ENCODE measurements around the gene SKI.

Gene SKI

GRCh38 chr1:2228157-2228594, at the start of gene SKI:
Gene SKI, plus strand, starts transcription at chr1:2228319. Its CDS starts 448 bp downstream, at chr1:2228767.
- ChIA-PET POLR2A (interaction anchor here (1.0 to 1.8 kb wide), 9 partner anchors 14 to 318 kb away, joined by 3 to 18 read pairs (median 8); partner anchors contain the start of genes FAAP20, MORN1 and RER1), CTCF (interaction anchor here (0.5 to 1.0 kb wide), 2 partner anchors 153 to 938 kb away, joined by 3 read pairs; no protein-coding TSS in a partner anchor)
- no peak for DNase-seq (ENCODE audit: extremely low spot score)

GRCh38 chr1:2178875-2179274, 49.2 kb upstream of the SKI start:
- DNase-seq (ENCODE audit: extremely low spot score) = no peak
- ChIA-PET CTCF (no interaction called here), POLR2A (no interaction called here)
- no peak for TF ChIP-seq FOXK2 (IDR thresholded peaks at IDR 0.05)
- TF ChIP-seq NFRKB (IDR thresholded peaks at IDR 0.05) = no peak
- TF ChIP-seq ELF4 (IDR thresholded peaks at IDR 0.05) = no peak
- TF ChIP-seq ZNF384 (IDR thresholded peaks at IDR 0.05) = no peak
- TF ChIP-seq ARNT (IDR thresholded peaks at IDR 0.05) = no peak
- TF ChIP-seq PKNOX1 (IDR thresholded peaks at IDR 0.05) = no peak
- TF ChIP-seq FOXA1 (IDR thresholded peaks at IDR 0.05) = no peak
- TF ChIP-seq CTBP1 (IDR thresholded peaks at IDR 0.05; ENCODE audit: borderline replicate concordance) = no peak
- TF ChIP-seq SUZ12 (IDR thresholded peaks at IDR 0.05) = no peak
- no peak for TF ChIP-seq FOXM1 (IDR thresholded peaks at IDR 0.05; ENCODE audit: borderline replicate concordance)
- TF ChIP-seq TARDBP (IDR thresholded peaks at IDR 0.05) = no peak
- no peak for TF ChIP-seq BHLHE40 (IDR thresholded peaks at IDR 0.05; ENCODE audit: borderline replicate concordance)
- no peak for TF ChIP-seq LEF1 (IDR thresholded peaks at IDR 0.05; ENCODE audit: borderline replicate concordance)
- TF ChIP-seq SP1 (IDR thresholded peaks at IDR 0.05) = no peak
- no peak for TF ChIP-seq HDGF (IDR thresholded peaks at IDR 0.05; ENCODE audit: borderline replicate concordance)
- no peak for TF ChIP-seq L3MBTL2 (conservative IDR thresholded peaks at IDR 0.05)

More at GRCh38 chr1:2228157-2228594, at the start of gene SKI:
- TF ChIP-seq BHLHE40 (IDR thresholded peaks at IDR 0.05; ENCODE audit: borderline replicate concordance) (no peak), SP1 (IDR thresholded peaks at IDR 0.05) (no peak), PKNOX1 (IDR thresholded peaks at IDR 0.05) (no peak), LEF1 (IDR thresholded peaks at IDR 0.05; ENCODE audit: borderline replicate concordance) (no peak)

GRCh38 chr1:2179283-2180013, 48.7 kb upstream of the SKI start:
- ChIA-PET CTCF (no interaction called here), POLR2A (no interaction called here)
- no peak for TF ChIP-seq FOXM1 (IDR thresholded peaks at IDR 0.05; ENCODE audit: borderline replicate concordance)
- no peak for TF ChIP-seq LEF1 (IDR thresholded peaks at IDR 0.05; ENCODE audit: borderline replicate concordance)
- TF ChIP-seq BHLHE40 (IDR thresholded peaks at IDR 0.05; ENCODE audit: borderline replicate concordance) = no peak
- TF ChIP-seq ELF4 (IDR thresholded peaks at IDR 0.05) = no peak
- TF ChIP-seq TARDBP (IDR thresholded peaks at IDR 0.05) = no peak
- no peak for TF ChIP-seq FOXK2 (IDR thresholded peaks at IDR 0.05)
- no peak for TF ChIP-seq CTBP1 (IDR thresholded peaks at IDR 0.05; ENCODE audit: borderline replicate concordance)
- no peak for TF ChIP-seq L3MBTL2 (conservative IDR thresholded peaks at IDR 0.05)
- TF ChIP-seq HDGF (IDR thresholded peaks at IDR 0.05; ENCODE audit: borderline replicate concordance) = no peak
- TF ChIP-seq ARNT (IDR thresholded peaks at IDR 0.05) = no peak
- TF ChIP-seq FOXA1 (IDR thresholded peaks at IDR 0.05) = no peak
- TF ChIP-seq PKNOX1 (IDR thresholded peaks at IDR 0.05) = no peak
- no peak for TF ChIP-seq ZNF384 (IDR thresholded peaks at IDR 0.05)
- no peak for TF ChIP-seq SP1 (IDR thresholded peaks at IDR 0.05)
- TF ChIP-seq NFRKB (IDR thresholded peaks at IDR 0.05) = no peak
- no peak for TF ChIP-seq SUZ12 (IDR thresholded peaks at IDR 0.05)
- DNase-seq (ENCODE audit: extremely low spot score) = no peak

GRCh38 chr1:2180297-2181245, 47.5 kb upstream of the SKI start:
- DNase-seq (ENCODE audit: extremely low spot score) = no peak
- CTCF ChIA-PET = no interaction called here
- POLR2A ChIA-PET = no interaction called here
- no peak for TF ChIP-seq FOXM1 (IDR thresholded peaks at IDR 0.05; ENCODE audit: borderline replicate concordance)
- no peak for TF ChIP-seq L3MBTL2 (conservative IDR thresholded peaks at IDR 0.05)
- no peak for TF ChIP-seq BHLHE40 (IDR thresholded peaks at IDR 0.05; ENCODE audit: borderline replicate concordance)
- TF ChIP-seq ZNF384 (IDR thresholded peaks at IDR 0.05) = no peak
- no peak for TF ChIP-seq TARDBP (IDR thresholded peaks at IDR 0.05)
- no peak for TF ChIP-seq NFRKB (IDR thresholded peaks at IDR 0.05)
- no peak for TF ChIP-seq SUZ12 (IDR thresholded peaks at IDR 0.05)
- TF ChIP-seq ARNT (IDR thresholded peaks at IDR 0.05) = no peak
- TF ChIP-seq FOXK2 (IDR thresholded peaks at IDR 0.05) = no peak
- no peak for TF ChIP-seq HDGF (IDR thresholded peaks at IDR 0.05; ENCODE audit: borderline replicate concordance)
- TF ChIP-seq PKNOX1 (IDR thresholded peaks at IDR 0.05) = no peak
- TF ChIP-seq LEF1 (IDR thresholded peaks at IDR 0.05; ENCODE audit: borderline replicate concordance) = no peak
- no peak for TF ChIP-seq ELF4 (IDR thresholded peaks at IDR 0.05)
- TF ChIP-seq CTBP1 (IDR thresholded peaks at IDR 0.05; ENCODE audit: borderline replicate concordance) = no peak
- no peak for TF ChIP-seq SP1 (IDR thresholded peaks at IDR 0.05)
- no peak for TF ChIP-seq FOXA1 (IDR thresholded peaks at IDR 0.05)
